HEK293 (cell line): ENCODE data around the gene RBM22.

ENCODE experiments used
- CTCF ChIA-PET: fragments of 350-600 bp; formaldehyde crosslinking; extraction: SDS; loops from one replicate; lab custom pipeline; 2021; ENCODE audit warnings: antibody characterized with exemption; lab: Yijun Ruan, JAX
- POLR2A ChIA-PET: fragments of 300-600 bp; formaldehyde crosslinking; extraction: SDS; loops from one replicate; lab custom pipeline; 2020; ENCODE audit warnings: antibody characterized with exemption, inconsistent platforms; lab: Yijun Ruan, JAX
- H3K27ac ChIP-seq: fragments of 200-500 bp; sonication (Bioruptor generic); 2 replicates; pipeline ENCODE4 v1.5.1; 2014; ENCODE audit warnings: low read depth, low read length, control low read depth, inconsistent platforms; ENCODE audit errors: extremely low read depth
- H3K36me3 ChIP-seq, 2 experiments: fragments of 200-500 bp in 1 of 2; sonication (Bioruptor generic) in 1 of 2; 1 replicate in 1 of 2; 2 replicates in 1 of 2; pipeline ENCODE4 v1.5.1; 2014 to 2017; ENCODE audit warnings: inconsistent platforms in 2 of 2, low read length in 2 of 2; ENCODE audit not compliant: control insufficient read depth in 2 of 2, insufficient read depth in 1 of 2
- H3K4me1 ChIP-seq: fragments of 200-500 bp; sonication (Bioruptor generic); 2 replicates; pipeline ENCODE4 v1.5.1; 2014; ENCODE audit warnings: mild to moderate bottlenecking, low read length, inconsistent platforms; ENCODE audit not compliant: control insufficient read depth, insufficient read depth
- H3K4me3 ChIP-seq: 2 replicates; pipeline ENCODE4 v1.5.1; 2011; ENCODE audit warnings: low read depth, mild to moderate bottlenecking, control low read depth, low read length, moderate library complexity
- H3K9me3 ChIP-seq: fragments of 200-500 bp; sonication (Bioruptor generic); 2 replicates; pipeline ENCODE4 v1.5.1; 2014; ENCODE audit warnings: low read depth, low read length, inconsistent platforms; ENCODE audit not compliant: control insufficient read depth, insufficient read depth
- EGR2 ChIP-seq: fragments of 450-650 bp; formaldehyde crosslinking; IDR thresholded peaks from 2 replicates; pipeline ENCODE4 v1.5.1; 2016; ENCODE audit warnings: low read depth, missing biosample characterization, missing genetic modification characterization
- FEZF1 ChIP-seq: fragments of 450-650 bp; formaldehyde crosslinking; IDR thresholded peaks from 2 replicates; pipeline ENCODE4 v1.5.1; 2016; ENCODE audit warnings: missing biosample characterization, missing genetic modification characterization
- GLIS1 ChIP-seq: fragments of 450-650 bp; formaldehyde crosslinking; IDR thresholded peaks from 2 replicates; pipeline ENCODE4 v1.5.1; 2016; ENCODE audit warnings: missing biosample characterization, missing genetic modification characterization
- HOXD13 ChIP-seq: sonication (generic); formaldehyde crosslinking; IDR thresholded peaks from 2 replicates; pipeline ENCODE4 v1.8.0; 2022; ENCODE audit warnings: missing genetic modification reagents, borderline replicate concordance
- KLF7 ChIP-seq: fragments of 450-650 bp; formaldehyde crosslinking; IDR thresholded peaks from 2 replicates; pipeline ENCODE4 v1.5.1; 2016; ENCODE audit warnings: missing biosample characterization, missing genetic modification characterization, borderline replicate concordance
- MEIS1 ChIP-seq: sonication (generic); formaldehyde crosslinking; IDR thresholded peaks from 2 replicates; pipeline ENCODE4 v1.8.1; 2022; ENCODE audit warnings: missing genetic modification reagents, mild to moderate bottlenecking, borderline replicate concordance
- PRDM1 ChIP-seq: fragments of 450-650 bp; formaldehyde crosslinking; IDR thresholded peaks from 2 replicates; pipeline ENCODE4; 2016; ENCODE audit warnings: missing biosample characterization, missing genetic modification characterization
- SP7 ChIP-seq: fragments of 450-650 bp; formaldehyde crosslinking; IDR thresholded peaks from 2 replicates; pipeline ENCODE4 v1.5.1; 2016; ENCODE audit warnings: missing biosample characterization, missing genetic modification characterization
- WT1 ChIP-seq: fragments of 450-650 bp; formaldehyde crosslinking; IDR thresholded peaks from 2 replicates; pipeline ENCODE4 v1.5.1; 2016; ENCODE audit warnings: missing biosample characterization, missing genetic modification characterization
- ZEB2 ChIP-seq: fragments of 450-650 bp; formaldehyde crosslinking; IDR thresholded peaks from 2 replicates; pipeline ENCODE4 v1.5.1; 2016; ENCODE audit warnings: missing biosample characterization, missing genetic modification characterization
- ZFHX2 ChIP-seq: fragments of 450-650 bp; formaldehyde crosslinking; conservative IDR thresholded peaks from 2 replicates; pipeline ENCODE4 v1.5.1; 2016; ENCODE audit warnings: missing biosample characterization, missing genetic modification characterization
- ZNF18 ChIP-seq: fragments of 450-650 bp; formaldehyde crosslinking; IDR thresholded peaks from 2 replicates; pipeline ENCODE4 v1.5.1; 2016; ENCODE audit warnings: missing biosample characterization, missing genetic modification characterization
- ZNF274 ChIP-seq, 2 experiments: fragments of 200-500 bp in 1 of 2; fragments of 450-650 bp in 1 of 2; sonication (Bioruptor generic) in 1 of 2; formaldehyde crosslinking in 1 of 2; IDR thresholded peaks; 2 replicates each; pipeline versions ENCODE4 v1.5.1 to v1.6.1; 2014 to 2016; ENCODE audit warnings: borderline replicate concordance in 1 of 2, inconsistent platforms in 1 of 2, low read length in 1 of 2, missing biosample characterization in 1 of 2, missing genetic modification characterization in 1 of 2
- ZNF423 ChIP-seq: fragments of 450-650 bp; formaldehyde crosslinking; IDR thresholded peaks from 2 replicates; pipeline ENCODE4 v1.5.1; 2016; ENCODE audit warnings: missing biosample characterization, missing genetic modification characterization
- ZNF518A ChIP-seq: fragments of 450-650 bp; formaldehyde crosslinking; conservative IDR thresholded peaks from 2 replicates; pipeline ENCODE4 v1.5.1; 2016; ENCODE audit warnings: low read depth, missing biosample characterization, missing genetic modification characterization
- ZNF596 ChIP-seq: fragments of 450-650 bp; IDR thresholded peaks from 2 replicates; pipeline ENCODE4 v1.5.0; 2018; ENCODE audit warnings: missing biosample characterization, mild to moderate bottlenecking, missing genetic modification characterization, moderate library complexity
- ZNF600 ChIP-seq: fragments of 450-650 bp; formaldehyde crosslinking; IDR thresholded peaks from 2 replicates; pipeline ENCODE4 v1.5.1; 2016; ENCODE audit warnings: missing biosample characterization, missing genetic modification characterization
- ZNF639 ChIP-seq: fragments of 450-650 bp; formaldehyde crosslinking; IDR thresholded peaks from 2 replicates; pipeline ENCODE4 v1.5.1; 2016; ENCODE audit warnings: missing biosample characterization, missing genetic modification characterization
- ZNF768 ChIP-seq: fragments of 450-650 bp; formaldehyde crosslinking; IDR thresholded peaks from 2 replicates; pipeline ENCODE4 v1.5.1; 2018; ENCODE audit warnings: missing biosample characterization, mild to moderate bottlenecking, missing genetic modification characterization
- ZNF776 ChIP-seq: fragments of 450-650 bp; formaldehyde crosslinking; IDR thresholded peaks from 2 replicates; pipeline ENCODE4 v1.5.0; 2017; ENCODE audit warnings: missing biosample characterization, missing genetic modification characterization, borderline replicate concordance
- TF ChIP-seq, protein P1 (sequence below): fragments of 450-650 bp; formaldehyde crosslinking; IDR thresholded peaks from 2 replicates; pipeline ENCODE4 v1.5.1; 2016; ENCODE audit warnings: missing biosample characterization, missing genetic modification characterization

RBM22 gene

GRCh38 chr5:150644514-150644913, 56.3 kb downstream of the RBM22 start:
- Histone ChIP-seq H3K27ac (no peak overlapping the region), H3K4me3 (no peak overlapping the region), H3K36me3 (no peaks in the 10 kb centered on the region), H3K9me3 (no peaks in the 10 kb centered on the region), H3K4me1 (peaks cover 25% of the 10 kb centered on the region)
- ChIA-PET CTCF (interaction anchor here (0.6 to 9.4 kb wide), 9 partner anchors 11 to 185 kb away, joined by 3 to 60 read pairs (median 4); no protein-coding TSS in a partner anchor), POLR2A (interaction anchor here (0.5 to 1.7 kb wide), 11 partner anchors 11 to 1298 kb away, joined by 3 to 5 read pairs (median 3); partner anchors contain the start of gene RBM22)
- TF ChIP-seq ZNF274 (IDR thresholded peaks at IDR 0.05; ENCODE audit: low read length) (no peak), ZNF274 (tag by site-specific recombination; IDR thresholded peaks at IDR 0.05; ENCODE audit: borderline replicate concordance) (no peak), HOXD13 (no peak), FEZF1 (tag by site-specific recombination) (peak; percentile 80), ZNF776 (tag by site-specific recombination) (no peak), ZNF518A (no peak)

- CTCF ChIA-PET: interaction anchor here (0.6 to 9.4 kb wide), 6 partner anchors 11 to 83 kb away, joined by 3 to 60 read pairs (median 5); no protein-coding TSS in a partner anchor
Measured at GRCh38 chr5:150644058-150644457, 56.8 kb downstream of the RBM22 start.

DNA sequence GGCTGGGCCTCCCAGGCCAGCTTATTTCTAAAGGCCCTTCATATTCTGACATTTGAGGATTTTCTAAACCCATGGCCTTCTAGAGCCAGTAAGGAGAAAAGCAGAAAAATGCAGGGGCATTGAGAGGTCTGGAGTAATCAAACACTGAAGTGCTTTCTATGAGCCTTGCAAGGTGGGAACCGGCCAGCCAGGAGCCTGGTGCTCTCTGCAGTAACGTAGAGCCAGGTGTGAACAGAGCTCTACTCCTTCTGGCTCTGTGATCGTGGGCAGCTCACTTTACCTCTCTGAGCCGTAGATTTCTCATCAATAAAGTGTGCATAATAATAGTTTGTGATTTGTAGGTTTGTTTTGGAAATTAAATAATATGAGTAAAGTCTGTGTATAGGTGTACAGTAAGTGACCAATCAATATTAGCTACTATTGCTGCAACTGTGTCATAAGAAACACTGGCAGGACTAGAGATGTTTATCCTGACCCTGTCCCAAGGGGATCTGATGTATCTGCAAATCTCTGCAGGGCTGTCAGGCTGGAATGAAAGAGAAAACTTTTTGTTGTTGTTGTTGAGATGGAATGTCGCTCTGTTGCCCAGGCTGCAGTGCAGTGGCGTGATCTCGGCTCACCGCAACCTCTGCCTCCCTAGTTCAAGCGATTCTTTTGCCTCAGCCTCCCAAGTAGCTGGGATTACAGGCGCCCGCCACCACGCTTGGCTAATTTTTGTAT, 57.7 kb downstream of the RBM22 start:
- Histone ChIP-seq H3K27ac (no peak overlapping the region), H3K9me3 (no peaks in the 10 kb centered on the region), H3K36me3 (no peaks in the 10 kb centered on the region), H3K4me1 (peaks cover 25% of the 10 kb centered on the region), H3K4me3 (no peak overlapping the region)
- ChIA-PET POLR2A (interaction anchor here (0.6 to 1.8 kb wide), 12 partner anchors 8 to 136 kb away, joined by 3 to 8 read pairs (median 4); partner anchors contain the start of gene SMIM3), CTCF (interaction anchor here (1.0 to 9.4 kb wide), 4 partner anchors 8 to 184 kb away, joined by 3 to 60 read pairs (median 24); no protein-coding TSS in a partner anchor)
- TF ChIP-seq MEIS1 (CRISPR knock-in tag): no peak
- TF ChIP-seq, protein P1, sequence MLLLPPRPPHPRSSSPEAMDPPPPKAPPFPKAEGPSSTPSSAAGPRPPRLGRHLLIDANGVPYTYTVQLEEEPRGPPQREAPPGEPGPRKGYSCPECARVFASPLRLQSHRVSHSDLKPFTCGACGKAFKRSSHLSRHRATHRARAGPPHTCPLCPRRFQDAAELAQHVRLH (tag by site-specific recombination): no peak
- no peak for TF ChIP-seq ZNF768
- no peak for TF ChIP-seq ZNF423 (tag by site-specific recombination)
- TF ChIP-seq ZNF18 (tag by site-specific recombination): peak; percentile 81
- no peak for TF ChIP-seq ZFHX2 (tag by site-specific recombination)
- no peak for TF ChIP-seq ZNF639

More at GRCh38 chr5:150644058-150644457, 56.8 kb downstream of the RBM22 start:
- Histone ChIP-seq H3K4me1 (peaks cover 25% of the 10 kb centered on the region), H3K4me3 (no peak overlapping the region), H3K9me3 (no peaks in the 10 kb centered on the region), H3K36me3 (no peaks in the 10 kb centered on the region)
- TF ChIP-seq SP7 (tag by site-specific recombination) (0 out of 2 replicates have a peak, but pooled peaks have one; percentile 13), ZNF600 (0 out of 2 replicates have a peak, but pooled peaks have one; percentile 17), PRDM1 (tag by site-specific recombination) (peak; percentile 63), EGR2 (tag by site-specific recombination) (no peak), ZEB2 (tag by site-specific recombination) (0 out of 2 replicates have a peak, but pooled peaks have one; percentile 26), WT1 (tag by site-specific recombination) (peak; percentile 64), ZNF596 (no peak), KLF7 (tag by site-specific recombination) (no peak), GLIS1 (tag by site-specific recombination) (peak; percentile 76)
- TF ChIP-seq, all 188 proteins: peak for 6
- H3K27ac ChIP-seq: no peak overlapping the region
- POLR2A ChIA-PET: interaction anchor here (0.6 to 1.7 kb wide), 8 partner anchors 11 to 1298 kb away, joined by 3 to 5 read pairs (median 4); no protein-coding TSS in a partner anchor
